Measurements from ENCODE around the gene CSAD.

DNA sequence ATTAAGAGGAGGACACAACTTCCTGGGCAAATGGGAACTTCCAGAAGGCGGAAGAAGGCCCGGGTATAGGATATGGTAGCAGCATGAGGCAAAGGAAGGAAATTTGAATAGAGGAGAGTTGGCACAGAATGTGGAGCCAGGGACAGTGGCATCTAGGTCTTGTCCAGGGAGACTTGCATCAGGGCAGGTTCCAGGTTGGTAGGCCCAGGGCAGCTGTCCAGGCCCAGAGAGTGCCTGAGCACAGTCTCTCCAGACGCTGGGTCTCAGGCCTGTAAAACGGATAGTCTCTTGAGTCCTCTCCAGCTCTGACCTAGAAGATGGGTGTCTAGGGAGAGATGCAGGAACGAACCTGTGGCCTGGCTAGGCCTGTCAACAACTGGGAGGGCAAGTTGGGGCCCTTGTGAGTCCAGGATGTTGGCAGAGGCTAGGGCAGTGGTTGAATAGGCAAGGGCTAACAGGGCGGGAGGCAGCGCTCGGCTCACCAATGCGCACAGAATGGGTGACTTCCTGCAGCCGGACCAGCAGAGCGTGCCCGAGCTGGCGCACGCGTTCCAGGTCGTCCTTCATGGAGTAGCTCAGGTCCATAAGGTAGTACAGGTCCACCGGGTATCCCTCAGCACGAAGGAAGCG is 16.4 kb upstream of the CSAD start:
- TF ChIP-seq, protein P1, sequence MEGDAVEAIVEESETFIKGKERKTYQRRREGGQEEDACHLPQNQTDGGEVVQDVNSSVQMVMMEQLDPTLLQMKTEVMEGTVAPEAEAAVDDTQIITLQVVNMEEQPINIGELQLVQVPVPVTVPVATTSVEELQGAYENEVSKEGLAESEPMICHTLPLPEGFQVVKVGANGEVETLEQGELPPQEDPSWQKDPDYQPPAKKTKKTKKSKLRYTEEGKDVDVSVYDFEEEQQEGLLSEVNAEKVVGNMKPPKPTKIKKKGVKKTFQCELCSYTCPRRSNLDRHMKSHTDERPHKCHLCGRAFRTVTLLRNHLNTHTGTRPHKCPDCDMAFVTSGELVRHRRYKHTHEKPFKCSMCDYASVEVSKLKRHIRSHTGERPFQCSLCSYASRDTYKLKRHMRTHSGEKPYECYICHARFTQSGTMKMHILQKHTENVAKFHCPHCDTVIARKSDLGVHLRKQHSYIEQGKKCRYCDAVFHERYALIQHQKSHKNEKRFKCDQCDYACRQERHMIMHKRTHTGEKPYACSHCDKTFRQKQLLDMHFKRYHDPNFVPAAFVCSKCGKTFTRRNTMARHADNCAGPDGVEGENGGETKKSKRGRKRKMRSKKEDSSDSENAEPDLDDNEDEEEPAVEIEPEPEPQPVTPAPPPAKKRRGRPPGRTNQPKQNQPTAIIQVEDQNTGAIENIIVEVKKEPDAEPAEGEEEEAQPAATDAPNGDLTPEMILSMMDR (IDR thresholded peaks at IDR 0.05): no peak
- TF ChIP-seq ZFX (IDR thresholded peaks at IDR 0.05; ENCODE audit: borderline replicate concordance): no peak

All from 22Rv1 (cell line).